ENCODE measurements around the gene CNR2.
"Not testable (repeated sequence)": the region's sequence is repeated elsewhere in the genome, so short reads cannot be mapped to it uniquely, and the experiment has no call there.

- not testable (repeated sequence) for TF ChIP-seq FOXM1 (IDR thresholded peaks at IDR 0.05; ENCODE audit: borderline replicate concordance); SUZ12 (IDR thresholded peaks at IDR 0.05); ELF4 (IDR thresholded peaks at IDR 0.05)
These were observed 79.0 kb downstream of the CNR2 start for GRCh38 chr1:23834156-23834555.

All from HEK293T (cell line).